Large intestine (tissue), 3 donors: ENCODE data around the gene FAM131A. TPM values are rescaled to one million over a fixed set of nuclear protein-coding genes. Genes with fewer than 3 reads are reported as not detected.

Experiments
- DNase-seq, 2 donors: peaks; one replicate each; pipeline versions ENCODE4 v3.0.0 to v3.0.0-alpha.2; 2013
- H3K27ac ChIP-seq: one replicate; pipeline ENCODE4 v1.5.1; 2013; ENCODE audit warnings: low read length
- H3K27me3 ChIP-seq: 2 replicates; pipeline ENCODE4 v1.6.1; 2013; ENCODE audit warnings: low read length; ENCODE audit not compliant: control insufficient read depth, insufficient read depth
- H3K36me3 ChIP-seq: 2 replicates; pipeline ENCODE4 v1.6.1; 2013; ENCODE audit warnings: low read length; ENCODE audit not compliant: control insufficient read depth, insufficient read depth
- H3K4me1 ChIP-seq: one replicate; pipeline ENCODE4 v1.6.1; 2013; ENCODE audit warnings: low read length; ENCODE audit not compliant: control insufficient read depth, insufficient read depth
- H3K4me3 ChIP-seq: one replicate; pipeline ENCODE4 v1.5.1; 2013; ENCODE audit warnings: low read length
- H3K9me3 ChIP-seq: one replicate; pipeline ENCODE4 v1.6.1; 2013; ENCODE audit warnings: mild to moderate bottlenecking, low read depth, low read length, moderate library complexity; ENCODE audit not compliant: control insufficient read depth
- WGBS: methylation state at CpG from one replicate; pipeline ENCODE4 v1.1.5; 2013; ENCODE audit warnings: low lambda C conversion rate; ENCODE audit not compliant: insufficient coverage; 5-methylcytosine and 5-hydroxymethylcytosine counted together
- polyA plus RNA-seq: library from polyadenylated mRNA; unstranded; fragments of 120-200 nt; gene quantifications from one replicate; pipeline ENCODE4 v1.2.1, GENCODE V29; 2013

Gene FAM131A
- polyA plus RNA-seq, 1 donor = 14.9 TPM

- peaks cover 10% of the 10 kb centered on the region for H3K4me1 ChIP-seq
- no peak overlapping the region for H3K4me3 ChIP-seq
- H3K9me3 ChIP-seq = peaks cover 5% of the 10 kb centered on the region
- no peak overlapping the region for H3K27ac ChIP-seq
- no peak for DNase-seq
- H3K36me3 ChIP-seq = no peaks in the 10 kb centered on the region
- H3K27me3 ChIP-seq = peaks cover 35% of the 10 kb centered on the region
- no CpG with 5 or more reads among the region's 9 CpGs for WGBS
Measured at GRCh38 chr3:184384342-184384741, 46.9 kb downstream of the FAM131A start.

- Histone ChIP-seq H3K27me3 (peaks cover 37% of the 10 kb centered on the region), H3K36me3 (no peaks in the 10 kb centered on the region), H3K4me3 (no peak overlapping the region), H3K4me1 (peaks cover 10% of the 10 kb centered on the region), H3K27ac (no peak overlapping the region), H3K9me3 (peaks cover 5% of the 10 kb centered on the region)
- WGBS = no CpG with 5 or more reads among the region's 8 CpGs
- no peak for DNase-seq
Measured at GRCh38 chr3:184384856-184385422, 47.5 kb downstream of the FAM131A start.

- H3K27me3 ChIP-seq = peaks cover 33% of the 10 kb centered on the region
- H3K4me3 ChIP-seq = no peak overlapping the region
- H3K4me1 ChIP-seq = peaks cover 5% of the 10 kb centered on the region
- no peak for DNase-seq
- no peaks in the 10 kb centered on the region for H3K36me3 ChIP-seq
- no peak overlapping the region for H3K27ac ChIP-seq
- peaks cover 3% of the 10 kb centered on the region for H3K9me3 ChIP-seq
- WGBS = no CpG with 5 or more reads among the region's 37 CpGs
Measured at GRCh38 chr3:184386047-184386806, 48.8 kb downstream of the FAM131A start.

- peaks cover 27% of the 10 kb centered on the region for H3K27me3 ChIP-seq
- H3K27ac ChIP-seq = no peak overlapping the region
- H3K9me3 ChIP-seq = no peaks in the 10 kb centered on the region
- no peak for DNase-seq
- no peak overlapping the region for H3K4me3 ChIP-seq
- no peaks in the 10 kb centered on the region for H3K4me1 ChIP-seq
- no CpG with 5 or more reads among the region's 12 CpGs for WGBS
- no peaks in the 10 kb centered on the region for H3K36me3 ChIP-seq
Measured at GRCh38 chr3:184387174-184387714, 49.8 kb downstream of the FAM131A start.

- H3K9me3 ChIP-seq = no peaks in the 10 kb centered on the region
- peaks cover 18% of the 10 kb centered on the region for H3K27me3 ChIP-seq
- no peak for DNase-seq
- 80% methylated on average over 1 of the region's 8 CpGs for WGBS
- H3K36me3 ChIP-seq = no peaks in the 10 kb centered on the region
- H3K27ac ChIP-seq = no peak overlapping the region
- H3K4me1 ChIP-seq = no peaks in the 10 kb centered on the region
- no peak overlapping the region for H3K4me3 ChIP-seq
Measured at GRCh38 chr3:184388164-184388935, 51.0 kb downstream of the FAM131A start.

- H3K4me3 ChIP-seq = no peak overlapping the region
- H3K4me1 ChIP-seq = no peaks in the 10 kb centered on the region
- 0% methylated on average over 1 of the region's 8 CpGs for WGBS
- peaks cover 18% of the 10 kb centered on the region for H3K27me3 ChIP-seq
- no peaks in the 10 kb centered on the region for H3K9me3 ChIP-seq
- no peaks in the 10 kb centered on the region for H3K36me3 ChIP-seq
- DNase-seq = no peak
- H3K27ac ChIP-seq = no peak overlapping the region
Measured at GRCh38 chr3:184388936-184389230, 51.5 kb downstream of the FAM131A start.

GRCh38 chr3:184389384-184389783 is 52.0 kb downstream of the FAM131A start:
- Histone ChIP-seq H3K36me3 (no peaks in the 10 kb centered on the region), H3K27me3 (peaks cover 18% of the 10 kb centered on the region), H3K4me1 (no peaks in the 10 kb centered on the region), H3K9me3 (no peaks in the 10 kb centered on the region), H3K27ac (no peak overlapping the region), H3K4me3 (no peak overlapping the region)
- WGBS = no CpG with 5 or more reads among the region's 5 CpGs
- no peak for DNase-seq

- no peak for DNase-seq
- Histone ChIP-seq H3K4me3 (no peak overlapping the region), H3K36me3 (no peaks in the 10 kb centered on the region), H3K4me1 (no peaks in the 10 kb centered on the region), H3K27me3 (peaks cover 18% of the 10 kb centered on the region), H3K27ac (no peak overlapping the region), H3K9me3 (no peaks in the 10 kb centered on the region)
- 80% methylated on average over 1 of the region's 5 CpGs for WGBS
Measured at GRCh38 chr3:184389935-184390528, 52.6 kb downstream of the FAM131A start.

GRCh38 chr3:184391266-184391665 is 53.9 kb downstream of the FAM131A start:
- no CpG with 5 or more reads among the region's 3 CpGs for WGBS
- Histone ChIP-seq H3K36me3 (no peaks in the 10 kb centered on the region), H3K9me3 (no peaks in the 10 kb centered on the region), H3K4me3 (no peak overlapping the region), H3K27me3 (peaks cover 18% of the 10 kb centered on the region), H3K4me1 (no peaks in the 10 kb centered on the region), H3K27ac (no peak overlapping the region)
- DNase-seq = no peak

- Histone ChIP-seq H3K4me1 (no peaks in the 10 kb centered on the region), H3K4me3 (no peak overlapping the region), H3K36me3 (no peaks in the 10 kb centered on the region), H3K27ac (no peak overlapping the region), H3K9me3 (no peaks in the 10 kb centered on the region), H3K27me3 (peaks cover 16% of the 10 kb centered on the region)
- no CpG with 5 or more reads among the region's 5 CpGs for WGBS
- DNase-seq = no peak
Measured at GRCh38 chr3:184395320-184395660, 57.9 kb downstream of the FAM131A start.
